NCI-H510A (cell line): Measurements from ENCODE around the gene SORCS1.
"Not testable (repeated sequence)": the region's sequence is repeated elsewhere in the genome, so short reads cannot be mapped to it uniquely, and the experiment has no call there.

Source experiments
- DNase-seq: peaks from one replicate; lab custom pipeline; 2025; lab: John Stamatoyannopoulos, UW

The SORCS1 gene

DNA sequence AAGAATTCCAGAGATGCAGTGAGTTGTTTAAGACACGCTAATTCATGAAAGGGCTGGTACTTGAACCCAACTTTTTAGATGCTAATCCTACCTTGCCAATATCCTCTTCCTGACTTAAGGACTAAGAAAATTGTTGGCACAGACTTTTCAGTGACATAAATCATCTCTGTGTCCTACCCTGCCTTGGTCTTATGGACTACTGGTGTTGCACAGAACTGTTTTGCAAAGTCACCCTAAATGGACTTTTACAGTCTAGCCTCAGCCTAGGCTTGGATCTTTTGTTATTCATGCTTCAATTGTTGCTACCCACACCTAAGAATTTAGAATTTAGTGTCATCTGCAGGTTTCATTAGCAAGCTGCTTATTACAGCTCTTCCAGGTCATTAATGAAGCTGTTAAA lies 112.7 kb downstream of the SORCS1 start:
- no peak for DNase-seq

DNA sequence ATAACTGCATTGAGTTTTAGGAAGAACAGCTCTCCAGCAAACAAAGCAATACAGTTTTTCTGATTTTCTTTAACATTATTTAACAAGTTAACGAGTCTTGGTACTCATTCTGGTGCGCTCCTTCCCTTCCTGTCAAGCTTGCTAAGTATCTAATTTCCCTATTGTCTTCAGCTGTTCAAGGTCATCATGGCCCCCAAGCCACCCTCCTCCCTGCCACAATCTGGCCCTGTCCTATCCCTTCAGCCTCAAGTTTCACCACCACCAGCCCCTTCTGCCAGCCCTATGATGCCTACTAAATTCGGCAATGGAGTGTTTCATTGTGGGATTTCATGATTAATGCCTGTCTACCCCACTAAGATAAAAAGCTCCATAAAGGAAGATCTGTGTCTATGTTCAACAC lies 121.0 kb downstream of the SORCS1 start:
- DNase-seq = no peak

DNA sequence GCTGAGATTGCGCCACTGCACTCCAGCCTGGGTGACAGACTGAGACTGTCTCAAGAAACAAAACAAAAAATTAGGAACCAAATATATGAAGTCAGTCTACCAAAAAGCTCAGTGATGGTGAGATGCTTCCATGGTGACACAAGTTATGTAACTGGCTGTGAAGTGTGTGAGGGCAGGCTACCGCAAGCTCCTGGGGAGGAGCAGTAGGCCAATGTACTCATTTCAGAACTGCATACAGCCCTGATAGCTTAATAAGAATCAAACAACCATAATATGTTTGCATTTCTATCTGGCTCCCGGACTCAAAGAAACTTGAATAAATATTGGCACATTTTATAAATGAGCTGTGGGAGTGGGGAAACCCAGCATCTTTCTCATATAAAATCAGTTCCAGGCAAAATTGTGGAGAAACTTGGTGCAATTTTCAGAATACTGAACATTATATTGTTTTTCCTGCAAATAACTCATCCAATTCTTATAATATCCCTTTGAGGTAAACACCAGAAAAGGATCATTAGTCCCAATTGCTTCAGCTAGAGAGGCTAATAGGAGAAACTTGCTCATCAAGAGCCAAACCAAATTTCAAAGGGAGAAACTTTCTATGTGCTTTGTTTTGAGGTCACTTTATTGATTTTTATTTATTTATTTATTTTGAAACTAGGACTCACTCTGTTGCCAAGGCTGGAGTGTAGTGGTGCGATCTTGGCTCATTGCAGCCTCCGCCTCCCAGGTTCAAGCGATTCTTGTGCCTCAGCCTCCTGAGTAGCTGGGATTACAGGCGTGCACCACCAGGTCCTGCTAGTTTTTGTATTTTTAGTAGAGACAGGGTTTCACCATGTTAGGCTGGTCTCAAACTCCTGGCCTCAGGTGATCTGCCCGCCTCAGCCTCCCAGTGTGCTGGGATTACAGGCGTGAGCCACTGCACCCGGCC lies 127.0 kb downstream of the SORCS1 start:
- no peak for DNase-seq

DNA sequence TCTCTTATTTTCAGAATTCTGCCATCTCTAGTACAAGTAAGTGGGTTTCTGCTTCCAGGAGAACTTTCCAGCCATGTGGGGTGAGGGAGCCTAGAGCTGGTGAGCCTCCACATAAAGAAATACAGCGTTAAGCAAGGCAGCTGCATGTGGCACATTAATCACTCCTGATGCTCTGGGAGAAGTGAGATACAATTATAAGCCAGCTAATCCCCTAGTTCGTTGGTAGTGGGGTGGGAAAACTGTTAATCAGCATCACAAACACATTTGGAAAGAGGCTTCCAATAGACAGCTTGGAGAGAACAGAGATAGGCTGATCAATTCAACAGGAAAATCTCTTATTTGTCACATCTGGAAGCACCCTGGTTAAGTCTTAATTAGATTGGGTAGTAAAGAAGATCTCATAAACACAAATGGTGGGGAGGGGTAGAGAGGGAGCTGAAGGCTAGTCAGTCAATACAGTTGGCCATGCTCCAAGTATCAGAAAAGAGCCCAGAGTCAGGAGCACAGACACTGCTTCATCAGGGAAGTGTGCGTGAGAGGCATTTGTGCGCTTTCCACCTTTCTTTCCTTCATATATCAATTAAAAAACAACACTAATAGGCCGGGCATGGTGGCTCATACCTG lies 130.6 kb downstream of the SORCS1 start:
- no peak for DNase-seq

DNA sequence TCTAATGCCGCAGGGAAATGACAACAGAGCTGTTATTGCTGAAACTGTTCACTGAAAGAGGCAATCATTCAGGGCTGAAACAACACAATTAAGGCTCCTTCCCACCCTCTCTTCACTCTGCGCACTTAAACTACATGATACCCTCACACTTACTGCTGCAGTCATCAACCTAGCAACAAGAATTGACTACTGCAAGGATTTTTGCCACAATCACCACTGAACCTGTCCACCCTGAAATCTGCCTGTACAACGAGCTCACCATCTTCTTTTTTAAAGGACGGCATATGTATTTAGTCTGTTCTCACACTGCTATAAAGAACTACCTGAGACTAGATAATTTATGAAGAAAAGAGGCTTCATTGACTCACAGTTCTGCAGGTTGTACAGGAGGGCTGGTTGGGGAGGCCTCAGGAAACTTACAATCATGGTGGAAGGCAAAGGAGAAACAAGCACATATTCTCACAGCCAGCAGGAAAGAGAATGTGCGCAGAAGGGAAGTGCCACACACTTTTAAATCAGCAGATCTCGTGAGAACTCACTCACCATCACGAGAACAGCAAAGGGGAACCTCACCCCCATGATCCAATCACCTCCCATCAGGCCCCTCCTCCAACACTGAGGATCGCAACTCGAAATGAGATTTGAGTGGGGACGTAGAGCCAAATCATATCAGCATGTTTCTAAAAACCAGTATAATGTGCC lies 131.7 kb downstream of the SORCS1 start:
- DNase-seq = no peak

DNA sequence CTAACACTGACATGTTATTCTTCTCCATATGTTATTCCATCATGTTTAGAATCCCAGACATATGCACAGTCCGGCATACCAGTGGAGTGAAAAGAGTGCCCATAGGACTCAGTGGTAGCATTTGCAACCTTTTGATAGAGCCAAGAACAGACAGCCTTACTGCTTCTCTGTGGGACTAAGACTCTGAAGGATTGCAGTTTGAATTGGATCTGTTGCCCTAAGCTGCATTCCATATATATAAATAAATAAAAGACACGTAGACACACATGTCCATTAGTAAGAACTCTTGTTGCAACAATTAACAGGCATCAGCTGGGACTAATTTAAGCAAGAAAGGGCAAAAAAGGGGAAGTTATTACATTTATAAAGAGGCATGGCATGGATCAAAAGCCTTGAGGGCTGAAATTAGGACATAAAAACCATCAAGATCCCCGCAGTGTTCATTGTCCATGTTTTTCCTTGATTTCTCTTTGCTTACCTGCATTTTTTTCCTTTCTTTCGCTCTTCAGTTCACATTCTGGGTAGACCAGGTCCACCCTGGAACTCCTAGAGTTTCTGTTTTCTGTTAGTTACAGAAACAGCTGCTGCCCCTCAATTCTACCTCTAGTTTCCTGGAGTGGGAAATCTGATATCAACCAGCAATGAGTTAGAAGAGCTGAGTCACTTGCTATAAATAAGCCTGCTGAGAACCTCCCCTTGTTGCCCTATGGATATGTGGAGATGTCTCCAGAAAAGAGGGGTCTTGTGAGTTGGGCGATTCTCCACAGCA lies 132.4 kb downstream of the SORCS1 start:
- no peak for DNase-seq

DNA sequence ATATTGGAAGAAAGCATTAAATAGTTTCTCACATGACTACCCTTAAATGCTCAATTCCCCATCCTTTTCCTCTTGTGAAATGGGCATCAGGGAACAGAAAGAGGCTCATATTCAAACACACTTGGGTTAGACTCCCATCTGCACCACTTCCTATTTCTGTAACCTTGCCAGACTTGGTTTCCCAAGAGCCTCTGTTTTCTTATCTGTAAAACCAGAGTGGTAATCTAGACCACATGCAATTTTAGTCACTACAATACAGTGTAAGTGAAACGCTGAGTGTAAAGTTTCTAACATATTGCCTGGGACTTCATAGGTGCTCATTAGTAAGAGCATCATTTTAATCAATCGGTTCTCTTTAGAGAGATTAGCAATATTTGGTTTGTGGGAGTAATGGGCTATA lies 136.3 kb downstream of the SORCS1 start:
- DNase-seq = no peak

DNA sequence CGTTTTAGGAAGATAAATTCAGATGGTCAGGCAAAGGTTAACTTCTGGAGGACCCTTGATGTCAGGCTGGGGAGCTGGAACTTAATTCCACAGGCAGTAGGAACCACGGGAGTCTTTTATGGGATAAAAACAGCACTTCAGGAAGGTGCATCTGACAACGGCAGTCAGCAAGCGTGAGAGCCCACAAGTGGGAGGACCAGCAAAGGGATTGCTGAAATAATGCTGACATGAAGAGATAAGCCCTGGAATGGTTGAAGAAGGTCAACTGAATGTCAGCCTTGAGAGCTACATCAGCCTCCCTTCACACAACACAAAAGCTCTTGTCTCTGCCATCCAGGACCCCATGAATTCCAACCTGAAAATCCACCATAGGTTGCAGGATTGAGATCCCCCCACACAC lies 138.8 kb downstream of the SORCS1 start:
- no peak for DNase-seq

DNA sequence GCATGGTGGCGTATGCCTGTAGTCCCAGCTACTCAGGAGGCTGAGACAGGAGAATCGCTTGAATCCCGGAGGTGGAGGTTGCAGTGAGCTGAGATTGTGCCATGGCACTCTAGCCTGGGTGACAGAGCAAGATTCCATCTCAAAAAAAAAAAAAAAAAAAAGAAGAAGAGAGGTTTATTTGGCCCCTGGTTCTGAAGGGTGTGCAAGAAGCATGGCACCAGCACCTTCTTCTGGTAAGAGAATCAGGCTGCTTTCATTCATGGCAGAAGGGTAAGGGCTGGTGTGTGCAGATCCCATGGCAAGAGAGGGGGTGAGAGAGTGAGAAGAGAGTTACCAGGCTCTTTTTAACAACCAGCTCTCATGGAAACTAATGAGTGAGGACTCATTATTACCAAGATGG lies 140.5 kb downstream of the SORCS1 start:
- DNase-seq = not testable (repeated sequence)

DNA sequence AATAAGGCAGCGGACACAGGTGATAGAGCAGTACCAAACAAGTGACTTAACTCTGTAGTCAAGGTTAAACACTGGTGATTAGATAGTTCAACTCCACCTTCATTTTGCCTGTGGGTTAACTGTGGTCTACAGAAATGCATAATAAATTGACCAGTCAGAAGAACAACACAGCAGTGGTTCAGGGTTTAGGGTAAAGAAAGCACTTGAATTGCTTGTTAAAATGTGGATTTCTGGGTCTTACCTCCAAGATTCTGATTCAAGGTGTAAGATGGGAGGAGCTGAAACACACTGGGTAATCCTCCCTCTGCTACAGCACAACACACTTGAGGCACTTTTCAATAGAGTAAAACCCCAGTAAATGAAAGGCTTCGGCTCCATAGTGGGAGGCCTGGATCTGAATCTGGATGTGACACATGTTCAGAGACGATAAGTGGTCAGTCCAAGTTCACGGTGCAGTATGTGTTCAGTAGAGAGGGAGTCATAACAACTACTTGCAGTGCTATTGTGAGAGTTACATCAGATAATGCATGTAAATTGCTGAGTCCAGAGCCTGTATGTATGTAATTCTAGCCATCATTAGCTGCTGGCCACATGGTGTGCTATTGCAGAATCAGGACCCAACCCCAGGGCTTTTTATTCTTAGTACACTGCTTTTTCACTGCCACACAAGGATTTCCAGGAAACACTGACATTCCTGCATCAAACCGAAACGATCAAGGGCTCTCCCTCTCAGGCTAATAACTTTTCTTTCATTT lies 141.7 kb downstream of the SORCS1 start:
- DNase-seq = no peak

DNA sequence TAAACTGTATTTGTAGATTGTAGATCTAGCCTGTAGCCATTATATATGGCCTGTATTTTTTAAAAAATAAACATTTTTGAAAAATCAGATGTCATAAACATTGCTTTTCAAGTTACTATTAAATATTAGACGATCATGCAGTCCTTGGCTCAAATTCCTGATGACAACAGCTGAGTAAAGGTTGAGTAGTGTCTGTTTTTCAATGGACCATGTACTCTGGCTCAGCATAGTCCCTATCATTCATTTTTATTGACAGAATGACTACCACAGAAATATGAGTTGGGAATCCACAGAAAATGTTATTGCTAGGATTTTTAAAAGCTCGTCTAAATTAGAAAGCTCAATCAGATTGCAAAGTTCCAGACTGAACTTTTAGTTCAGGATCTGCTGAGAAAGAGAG lies 145.4 kb downstream of the SORCS1 start:
- DNase-seq = no peak

DNA sequence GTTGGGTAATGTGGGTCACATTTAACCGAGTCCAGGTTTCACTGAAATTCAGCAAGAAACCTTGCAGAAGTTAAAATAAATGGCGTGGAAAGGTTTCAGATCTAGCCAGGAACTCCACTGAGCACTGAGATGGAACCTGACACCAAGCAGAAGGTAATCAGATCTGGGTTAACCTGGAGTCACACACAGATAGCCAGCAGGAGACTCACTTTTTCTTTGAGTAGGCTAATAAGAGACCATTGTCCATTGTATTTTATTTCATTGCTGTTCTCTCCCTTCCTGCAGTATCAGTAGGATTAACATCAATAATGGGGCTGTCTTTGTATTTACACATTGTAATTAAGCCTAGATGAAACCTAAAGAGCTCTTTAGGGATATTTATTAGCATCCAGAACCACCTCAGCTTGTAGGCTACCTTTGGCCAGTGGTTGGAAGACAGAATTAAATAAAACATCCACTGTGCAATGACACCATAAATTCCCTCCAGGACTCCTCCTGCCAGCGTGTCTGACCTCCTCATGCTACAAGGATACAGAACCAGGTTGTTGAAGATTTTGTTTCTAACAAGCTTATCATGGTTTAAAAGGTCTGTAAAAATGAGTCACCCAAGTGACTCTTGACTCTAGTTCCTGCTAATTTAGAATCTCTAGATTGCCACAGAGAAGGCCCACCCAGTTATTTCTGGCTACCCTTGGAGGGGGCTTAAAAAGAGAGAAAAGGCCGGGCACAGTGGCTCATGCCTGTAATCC lies 151.1 kb downstream of the SORCS1 start:
- DNase-seq = no peak

DNA sequence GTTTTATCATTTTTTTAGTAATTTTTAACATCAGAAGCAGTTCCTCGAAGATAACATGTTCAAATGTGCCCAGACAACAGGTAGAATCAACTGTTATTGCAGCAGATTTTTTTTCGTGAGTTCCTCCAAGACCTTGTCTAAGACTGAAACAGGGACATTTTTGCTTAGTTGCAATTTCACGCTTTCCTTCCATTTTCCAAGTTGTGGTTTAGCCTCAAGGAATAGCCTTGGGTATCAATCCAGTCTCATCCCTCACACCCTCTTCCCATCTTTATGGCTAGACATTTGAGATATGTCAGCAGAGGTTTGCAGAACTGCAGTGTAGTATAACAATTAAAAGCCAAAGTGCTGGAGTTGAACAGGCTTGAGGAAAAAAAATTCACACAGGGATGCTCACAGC lies 152.5 kb downstream of the SORCS1 start:
- DNase-seq = no peak

DNA sequence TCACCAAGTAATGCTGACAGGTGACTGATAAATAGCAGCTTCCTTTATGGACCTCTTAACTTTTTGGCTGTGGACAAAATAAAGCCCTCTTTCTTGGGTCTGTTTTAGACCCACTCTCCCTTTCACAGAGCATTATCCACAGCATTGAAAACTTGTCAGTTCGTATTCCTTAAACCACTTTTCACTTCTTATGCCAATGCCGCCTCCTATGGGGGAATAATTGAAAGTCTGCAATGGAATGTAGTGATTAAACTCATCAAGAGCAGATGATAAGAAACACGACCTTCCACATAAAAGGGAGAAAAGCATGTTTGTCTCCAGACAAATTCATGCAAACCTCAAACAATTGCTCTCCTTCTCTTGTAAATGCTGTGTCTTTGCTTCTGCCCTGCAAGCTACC lies 153.4 kb downstream of the SORCS1 start:
- DNase-seq = no peak

DNA sequence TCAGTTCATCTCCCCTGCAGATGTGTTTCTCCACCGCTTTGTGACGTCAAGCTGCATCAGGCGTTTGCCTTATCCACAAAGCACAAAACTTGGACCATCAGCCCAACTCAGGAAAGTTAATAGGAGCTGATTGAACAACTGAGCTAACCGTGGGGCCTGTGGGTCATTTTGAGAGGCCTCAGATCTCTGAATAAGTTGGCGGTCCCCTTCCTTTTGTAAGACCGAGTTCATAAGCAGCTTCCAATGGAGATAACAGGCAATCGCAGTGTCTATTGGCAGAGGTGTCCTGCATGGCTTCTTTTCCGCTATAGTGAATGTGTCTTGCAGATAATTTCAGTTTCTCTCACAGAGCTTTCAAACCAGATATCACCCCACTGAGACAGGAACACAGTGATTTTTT lies 154.0 kb downstream of the SORCS1 start:
- DNase-seq = no peak

DNA sequence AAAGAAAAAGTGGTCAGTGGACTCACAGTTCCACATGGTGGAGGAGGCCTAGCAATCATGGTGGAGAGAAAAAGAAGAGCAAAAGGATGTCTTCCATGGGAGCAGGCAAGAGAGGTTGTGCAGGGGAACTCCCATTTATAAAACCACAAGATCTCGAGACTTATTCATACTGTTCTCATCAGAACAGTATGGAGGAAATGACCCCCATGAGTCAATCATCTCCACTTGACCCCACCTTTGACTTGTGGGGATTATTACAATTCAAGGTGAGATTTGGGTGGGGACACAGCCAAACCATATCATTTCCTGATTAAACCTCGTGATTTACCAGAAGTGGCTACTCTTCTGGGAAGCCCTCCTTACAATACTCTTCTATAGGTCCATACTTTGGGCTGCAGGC lies 160.1 kb downstream of the SORCS1 start:
- no peak for DNase-seq

DNA sequence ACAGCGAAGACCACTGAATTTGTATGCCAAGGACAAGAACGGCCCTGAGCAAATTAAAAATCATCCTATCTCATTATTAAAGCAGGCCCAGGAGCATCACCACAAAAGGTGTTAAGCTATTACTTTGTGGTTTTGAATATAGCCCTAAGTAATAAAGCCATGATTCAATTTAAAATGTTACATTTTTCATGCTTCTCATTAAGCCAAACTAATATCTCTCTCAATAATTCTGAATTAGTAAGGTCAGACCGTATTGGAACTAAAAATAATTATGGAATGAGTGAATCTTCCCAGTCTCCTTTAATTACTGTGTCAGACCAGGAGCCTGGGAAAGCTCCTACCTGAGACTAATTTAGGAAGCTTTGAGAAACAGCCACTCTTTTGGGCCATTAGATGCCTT lies 162.4 kb downstream of the SORCS1 start:
- no peak for DNase-seq

DNA sequence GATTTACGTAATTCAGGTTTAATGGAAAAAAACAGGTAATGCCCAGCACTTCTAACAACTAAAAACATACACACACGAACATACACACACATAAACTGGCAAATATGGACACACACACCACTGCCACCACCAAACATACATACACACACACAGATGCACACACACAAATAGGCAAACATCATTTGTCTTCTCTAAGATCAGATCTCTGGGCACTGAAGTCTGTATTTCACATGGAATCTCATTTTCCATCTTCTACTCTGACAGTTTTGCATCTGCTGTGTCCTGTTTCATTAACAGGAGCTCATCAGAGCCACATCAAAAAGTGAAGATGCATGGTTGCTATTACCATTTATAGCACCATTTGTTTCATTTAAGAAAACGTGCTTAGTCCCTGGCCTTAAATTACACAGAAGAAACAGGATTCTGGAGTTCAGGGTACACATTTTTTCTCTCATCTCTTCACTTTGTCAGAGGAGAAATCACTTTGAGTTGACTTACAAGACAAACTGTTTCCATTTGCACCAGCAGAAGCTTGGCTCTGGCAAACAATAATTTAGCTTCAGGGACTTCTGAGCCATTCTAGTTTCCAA lies 165.3 kb downstream of the SORCS1 start:
- DNase-seq = no peak

DNA sequence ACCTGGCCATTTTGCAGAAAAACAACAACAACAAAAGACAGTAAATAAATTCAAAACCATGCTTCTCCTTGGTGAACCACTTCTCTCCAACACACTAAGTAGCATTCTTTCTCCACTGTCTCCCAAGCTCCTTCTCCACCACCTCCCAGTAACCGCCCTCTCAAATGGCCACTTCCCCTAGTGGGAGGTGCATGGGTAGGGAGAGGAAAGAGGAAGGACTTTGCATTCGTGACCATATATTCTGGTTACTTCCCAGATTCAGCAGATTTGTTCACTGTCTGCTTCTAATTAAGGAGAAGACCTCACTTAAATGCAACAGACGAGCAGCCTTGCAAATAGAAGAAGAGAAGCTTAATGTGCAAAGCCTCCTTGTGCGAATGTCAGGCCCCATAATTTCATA lies 166.8 kb downstream of the SORCS1 start:
- DNase-seq = no peak

DNA sequence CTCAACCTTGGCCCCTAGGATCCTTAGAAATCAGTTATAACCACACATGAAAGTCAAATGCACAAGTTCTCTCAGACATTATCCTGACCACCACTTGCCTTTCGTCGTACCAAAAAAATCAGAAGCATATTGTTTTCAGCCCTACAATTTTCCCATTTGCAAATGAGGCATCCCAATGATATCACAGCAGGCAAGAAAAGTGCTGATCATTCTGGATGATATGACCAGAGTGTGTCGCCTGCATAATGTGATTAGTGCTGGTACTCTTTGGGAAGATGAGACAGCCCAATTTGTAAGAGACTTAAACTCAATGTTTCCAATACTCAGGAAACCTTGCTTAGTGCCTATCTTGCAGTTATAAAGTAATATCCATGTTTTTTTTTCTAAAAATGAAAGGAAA lies 168.0 kb downstream of the SORCS1 start:
- no peak for DNase-seq
